GM23248 (cell line): Measurements from ENCODE around the gene CSMD2. TPM values are rescaled to one million over a fixed set of nuclear protein-coding genes. Genes with fewer than 3 reads are reported as not detected.

ENCODE experiments used
- DNase-seq: peaks from one replicate; pipeline ENCODE4 v3.0.0-alpha.2; 2015
- H2AFZ ChIP-seq: fragments of 200-600 bp; sonication (generic); 2 replicates; pipeline ENCODE4 v1.6.1; 2016; ENCODE audit warnings: antibody characterized with exemption
- H3F3A ChIP-seq: fragments of 200-600 bp; sonication (generic); 2 replicates; pipeline ENCODE4 v1.6.1; 2016; ENCODE audit warnings: mild to moderate bottlenecking, antibody characterized with exemption, mixed run types; ENCODE audit not compliant: insufficient read depth
- H3K27ac ChIP-seq: fragments of 200-600 bp; sonication (generic); 2 replicates; pipeline ENCODE4 v1.5.1; 2016; ENCODE audit warnings: mild to moderate bottlenecking
- H3K27me3 ChIP-seq: fragments of 200-600 bp; sonication (generic); replicated peaks from 2 replicates; pipeline ENCODE4 v1.6.1; 2016; ENCODE audit warnings: mild to moderate bottlenecking; ENCODE audit not compliant: insufficient read depth
- H3K36me3 ChIP-seq: fragments of 200-600 bp; sonication (generic); 2 replicates; pipeline ENCODE4 v1.6.1; 2016; ENCODE audit warnings: low read depth, mild to moderate bottlenecking
- H3K4me1 ChIP-seq: fragments of 200-600 bp; sonication (generic); 2 replicates; pipeline ENCODE4 v1.6.1; 2016; ENCODE audit warnings: mild to moderate bottlenecking; ENCODE audit not compliant: insufficient read depth
- H3K4me2 ChIP-seq: fragments of 200-600 bp; sonication (generic); one replicate; pipeline ENCODE4 v1.6.1; 2016; ENCODE audit warnings: mild to moderate bottlenecking; ENCODE audit not compliant: unreplicated experiment
- H3K4me3 ChIP-seq: fragments of 200-600 bp; sonication (generic); 2 replicates; pipeline ENCODE4 v1.5.1; 2016; ENCODE audit warnings: mild to moderate bottlenecking
- H3K79me2 ChIP-seq: fragments of 200-600 bp; sonication (generic); 2 replicates; pipeline ENCODE4 v1.6.1; 2016; ENCODE audit warnings: mild to moderate bottlenecking; ENCODE audit not compliant: insufficient read depth
- H3K9ac ChIP-seq: fragments of 200-600 bp; sonication (generic); 2 replicates; pipeline ENCODE4 v1.6.1; 2016; ENCODE audit warnings: mild to moderate bottlenecking
- H3K9me2 ChIP-seq: fragments of 200-600 bp; sonication (generic); 2 replicates; pipeline ENCODE4 v1.6.1; 2016; ENCODE audit warnings: mixed run types, mild to moderate bottlenecking, moderate library complexity; ENCODE audit not compliant: insufficient read depth
- H3K9me3 ChIP-seq: fragments of 200-600 bp; sonication (generic); one replicate; pipeline ENCODE4 v1.6.1; 2017; ENCODE audit warnings: low read depth
- H4K20me1 ChIP-seq: fragments of 200-600 bp; sonication (generic); 2 replicates; pipeline ENCODE4 v1.6.0; 2016; ENCODE audit not compliant: insufficient read depth
- EZH2 ChIP-seq: fragments of 200-600 bp; sonication (generic); IDR thresholded peaks from 2 replicates; pipeline ENCODE4 v1.6.1; 2018; ENCODE audit warnings: antibody characterized with exemption, mild to moderate bottlenecking; ENCODE audit not compliant: insufficient read depth, poor library complexity, severe bottlenecking
- EZH2phosphoT487 ChIP-seq: fragments of 200-600 bp; sonication (generic); IDR thresholded peaks from 2 replicates; pipeline ENCODE4 v1.6.1; 2018; ENCODE audit warnings: antibody characterized with exemption, moderate library complexity, mild to moderate bottlenecking, low read depth; ENCODE audit not compliant: insufficient read depth
- WGBS, 2 experiments: methylation state at CpG; one replicate each; pipeline ENCODE4 v1.1.6; 2015 to 2017; ENCODE audit warnings: low lambda C conversion rate in 2 of 2, low coverage in 1 of 2; ENCODE audit errors: missing lambda C conversion rate in 2 of 2; 5-methylcytosine and 5-hydroxymethylcytosine counted together
- in situ Hi-C: fragments of 300-500 bp; cut with MboI; formaldehyde crosslinking; loops from 2 replicates; pipeline ENCODE4 v1.15.0; 2020
- polyA plus RNA-seq: library from polyadenylated mRNA; unstranded; fragments of >200 nt; fragmentation: Nextera tagmentation; extraction: Ambion mirVana; gene quantifications from 2 replicates; pipeline ENCODE4 v1.2.1, GENCODE V29; 2016
- total RNA-seq: library from RNA; depleted of rRNA; stranded (reverse); fragments of >200 nt; shearing (Covaris generic); gene quantifications from 2 replicates; pipeline ENCODE4 v1.2.3, GENCODE V29; 2014

The CSMD2 gene
- total and polyA plus RNA-seq, 2 experiments from 2014 or later: 4.5 to 7.1 TPM

- Histone ChIP-seq H3K9ac (no peak overlapping the region), H2AFZ (no peak overlapping the region), H3K9me2 (no peaks in the 10 kb centered on the region), H3K4me2 (no peak overlapping the region), H4K20me1 (no peaks in the 10 kb centered on the region; the same call in 1 of the 2 replicates), H3K4me1 (peaks cover 15% of the 10 kb centered on the region), H3K4me3 (no peak overlapping the region), H3K27me3 (no peaks in the 10 kb centered on the region), H3F3A (no peaks in the 10 kb centered on the region), H3K27ac (no peak overlapping the region), H3K9me3 (no peaks in the 10 kb centered on the region), H3K79me2 (peaks cover 90% of the 10 kb centered on the region), H3K36me3 (no peaks in the 10 kb centered on the region)
- in situ Hi-C loops: no loop called here
- 89 to 92% methylated on average over 3 of the region's 3 CpGs for WGBS, 2 experiments
- DNase-seq: no peak
- TF ChIP-seq EZH2phosphoT487 (no peak), EZH2 (no peak)
These were observed 91.9 kb downstream of the CSMD2 start for GRCh38 chr1:34073028-34073695.

GRCh38 chr1:34070201-34070836 is 94.7 kb downstream of the CSMD2 start:
- Histone ChIP-seq H4K20me1 (no peaks in the 10 kb centered on the region; the same call in 1 of the 2 replicates), H3K9ac (no peak overlapping the region), H3K4me3 (no peak overlapping the region), H3K27me3 (no peaks in the 10 kb centered on the region), H3K27ac (no peak overlapping the region), H3K4me2 (no peak overlapping the region), H3K79me2 (peaks cover 88% of the 10 kb centered on the region), H2AFZ (no peak overlapping the region), H3K4me1 (peaks cover 39% of the 10 kb centered on the region), H3K9me2 (no peaks in the 10 kb centered on the region), H3K9me3 (no peaks in the 10 kb centered on the region), H3K36me3 (no peaks in the 10 kb centered on the region), H3F3A (peaks cover 21% of the 10 kb centered on the region; the same call in 1 of the 2 replicates)
- in situ Hi-C loops: no loop called here
- 78 to 83% methylated on average over 5 of the region's 5 CpGs for WGBS, 2 experiments
- no peak for TF ChIP-seq EZH2phosphoT487
- no peak for TF ChIP-seq EZH2
- no peak for DNase-seq

DNA sequence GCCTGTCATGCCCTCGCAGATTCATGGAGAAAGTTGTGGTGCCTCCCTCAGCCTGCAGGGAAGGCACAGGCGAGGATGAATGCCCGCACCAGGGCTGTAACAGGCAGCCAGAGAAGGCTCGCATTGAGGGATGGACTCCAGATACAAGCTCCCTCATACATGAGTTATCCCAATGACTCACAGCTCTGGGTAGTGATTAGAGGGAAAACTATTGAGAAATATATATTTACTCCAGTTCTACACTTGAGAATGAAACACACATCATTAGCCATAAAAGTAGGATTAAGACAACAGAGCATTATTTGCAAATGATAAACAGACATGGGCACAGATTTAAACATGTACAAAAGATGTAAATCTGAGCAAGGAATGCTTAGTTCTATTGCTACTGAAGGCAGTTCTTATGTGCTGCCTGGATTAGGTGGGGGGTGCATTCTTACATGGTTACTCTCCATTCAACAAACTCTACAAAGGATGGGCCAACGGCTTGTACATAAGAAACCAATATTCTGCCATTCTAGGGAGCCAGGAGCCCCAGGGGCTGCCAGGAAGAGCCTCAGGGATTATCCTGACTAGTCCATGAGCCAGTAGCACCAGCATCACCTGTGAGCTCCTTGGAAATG is 97.9 kb downstream of the CSMD2 start:
- Histone ChIP-seq H3K36me3 (no peaks in the 10 kb centered on the region), H3K79me2 (peaks cover 76% of the 10 kb centered on the region), H2AFZ (no peak overlapping the region), H3K4me3 (no peak overlapping the region), H3K4me1 (peaks cover 39% of the 10 kb centered on the region), H3K9ac (no peak overlapping the region), H3F3A (peaks cover 21% of the 10 kb centered on the region; the same call in 1 of the 2 replicates), H3K9me3 (no peaks in the 10 kb centered on the region), H3K4me2 (peak overlapping the region; percentile 65), H3K27me3 (no peaks in the 10 kb centered on the region), H3K9me2 (no peaks in the 10 kb centered on the region), H3K27ac (peak overlapping the region; percentile 24; the same call in 1 of the 2 replicates), H4K20me1 (no peaks in the 10 kb centered on the region; the same call in 1 of the 2 replicates)
- in situ Hi-C loops: no loop called here
- TF ChIP-seq EZH2phosphoT487: no peak
- TF ChIP-seq EZH2: no peak
- DNase-seq: peak; percentile 97
- WGBS, 2 experiments: 0 to 3% methylated on average over 5 of the region's 5 CpGs

DNA sequence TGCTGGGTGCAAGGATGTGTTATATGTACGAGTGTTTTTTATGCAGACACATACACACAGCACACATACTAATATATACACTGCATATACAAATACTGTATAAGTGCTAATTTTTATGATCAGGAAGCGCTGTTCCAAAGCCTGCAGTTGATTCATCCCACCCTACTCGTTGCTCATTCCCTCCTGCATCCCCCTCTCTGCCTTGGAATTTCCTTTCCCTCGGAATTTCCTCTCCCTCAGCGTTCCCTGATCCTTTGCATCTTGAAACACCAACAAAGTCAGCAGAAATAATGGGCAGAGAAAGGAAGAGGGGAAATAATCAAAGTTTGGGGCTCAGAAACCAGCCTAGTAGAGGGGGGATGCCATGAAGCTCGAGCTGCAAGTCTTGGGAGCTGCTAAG is 98.9 kb downstream of the CSMD2 start:
- H3F3A ChIP-seq: peaks cover 21% of the 10 kb centered on the region; the same call in 1 of the 2 replicates
- no peaks in the 10 kb centered on the region for H3K36me3 ChIP-seq
- H3K4me1 ChIP-seq: peaks cover 39% of the 10 kb centered on the region
- H2AFZ ChIP-seq: no peak overlapping the region
- no peak overlapping the region for H3K4me3 ChIP-seq
- H3K27ac ChIP-seq: no peak overlapping the region
- 37 to 42% methylated on average over 6 of the region's 6 CpGs for WGBS, 2 experiments
- H3K4me2 ChIP-seq: peak overlapping the region; percentile 65
- no peaks in the 10 kb centered on the region for H3K27me3 ChIP-seq
- H3K9me2 ChIP-seq: no peaks in the 10 kb centered on the region
- in situ Hi-C loops: no loop called here
- TF ChIP-seq EZH2phosphoT487 (no peak), EZH2 (no peak)
- peaks cover 76% of the 10 kb centered on the region for H3K79me2 ChIP-seq
- no peak for DNase-seq
- H3K9me3 ChIP-seq: no peaks in the 10 kb centered on the region
- no peak overlapping the region for H3K9ac ChIP-seq
- H4K20me1 ChIP-seq: no peaks in the 10 kb centered on the region; the same call in 1 of the 2 replicates
